Measurements from ENCODE around the gene SEC63. TPM values are rescaled to one million over a fixed set of nuclear protein-coding genes. Genes with fewer than 3 reads are reported as not detected.
A peak's percentile ranks its signal among the peaks of the same experiment; 100 is the strongest.
"Not testable (repeated sequence)": the region's sequence is repeated elsewhere in the genome, so short reads cannot be mapped to it uniquely, and the experiment has no call there.

Gene SEC63
- total RNA-seq, 2 experiments from 2014 or later = 80.3 to 86.7 TPM

- no peak overlapping the region for H3K4me3 Mint-ChIP-seq
- Histone ChIP-seq H3K27ac (ENCODE audit: low read depth in 1 of 2, low read length in 2 of 2) (no peak overlapping the region), H3K4me1 (ENCODE audit: insufficient read depth, low read length) (peaks cover 3% of the 10 kb centered on the region), H3K27me3 (ENCODE audit: control insufficient read depth in 1 of 2, insufficient read depth in 2 of 2, low read length in 2 of 2) (no peaks in the 10 kb centered on the region), H3K9me3 (ENCODE audit: control insufficient read depth in 1 of 2, insufficient read depth in 1 of 2, low read length in 2 of 2) (no peaks in the 10 kb centered on the region), H3K36me3 (ENCODE audit: insufficient read depth, low read length) (no peaks in the 10 kb centered on the region), H3K4me3 (ENCODE audit: low read length) (no peak overlapping the region)
- H3K36me3 Mint-ChIP-seq (ENCODE audit: low read depth) = no peaks in the 10 kb centered on the region
- CTCF ChIA-PET = interaction anchor here (0.6 kb wide), 1 partner anchor 27 kb away, joined by 5 read pairs; no protein-coding TSS in a partner anchor
- H3K9me3 Mint-ChIP-seq = no peaks in the 10 kb centered on the region
- POLR2A ChIA-PET = interaction anchor here (0.7 kb wide), 1 partner anchor 1292 kb away, joined by 3 read pairs; no protein-coding TSS in a partner anchor
- no peak overlapping the region for H3K27ac Mint-ChIP-seq
- DNase-seq (no peak), ATAC-seq (ENCODE audit: poor library complexity) (no peak)
- H3K27me3 Mint-ChIP-seq = peaks cover 4% of the 10 kb centered on the region
- intact Hi-C loops (cut with DNase I, micrococcal nuclease) = no loop called here
- H3K4me1 Mint-ChIP-seq (ENCODE audit: low read depth) = peaks cover 7% of the 10 kb centered on the region
- no peak for TF ChIP-seq CTCF (IDR thresholded peaks at IDR 0.05)
These were observed 95.6 kb downstream of the SEC63 start for GRCh38 chr6:107862383-107862782.

- H3K9me3 Mint-ChIP-seq; intact Hi-C loops (cut with DNase I, micrococcal nuclease); H3K9me3 ChIP-seq (ENCODE audit: control insufficient read depth in 1 of 2, insufficient read depth in 1 of 2, low read length in 2 of 2); POLR2A ChIA-PET; H3K36me3 Mint-ChIP-seq (ENCODE audit: low read depth); DNase-seq; H3K27me3 ChIP-seq (ENCODE audit: control insufficient read depth in 1 of 2, insufficient read depth in 2 of 2, low read length in 2 of 2); H3K27ac Mint-ChIP-seq; H3K27me3 Mint-ChIP-seq; H3K27ac ChIP-seq (ENCODE audit: low read depth in 1 of 2, low read length in 2 of 2); H3K4me3 ChIP-seq (ENCODE audit: low read length); ATAC-seq (ENCODE audit: poor library complexity); H3K4me3 Mint-ChIP-seq; H3K36me3 ChIP-seq (ENCODE audit: insufficient read depth, low read length); H3K4me1 ChIP-seq (ENCODE audit: insufficient read depth, low read length); H3K4me1 Mint-ChIP-seq (ENCODE audit: low read depth): not testable (repeated sequence)
- CTCF ChIA-PET = interaction anchor here (1.4 kb wide), 1 partner anchor 12 kb away, joined by 3 read pairs; no protein-coding TSS in a partner anchor
These were observed 97.0 kb downstream of the SEC63 start for GRCh38 chr6:107860963-107861362.

- H3K27ac ChIP-seq (ENCODE audit: low read depth in 1 of 2, low read length in 2 of 2); H3K9me3 Mint-ChIP-seq; ATAC-seq (ENCODE audit: poor library complexity); H3K36me3 Mint-ChIP-seq (ENCODE audit: low read depth); intact Hi-C loops (cut with DNase I, micrococcal nuclease); POLR2A ChIA-PET; H3K36me3 ChIP-seq (ENCODE audit: insufficient read depth, low read length); H3K27ac Mint-ChIP-seq; H3K27me3 ChIP-seq (ENCODE audit: control insufficient read depth in 1 of 2, insufficient read depth in 2 of 2, low read length in 2 of 2); H3K4me3 Mint-ChIP-seq; H3K4me1 Mint-ChIP-seq (ENCODE audit: low read depth); H3K4me3 ChIP-seq (ENCODE audit: low read length); H3K4me1 ChIP-seq (ENCODE audit: insufficient read depth, low read length); H3K27me3 Mint-ChIP-seq; DNase-seq; H3K9me3 ChIP-seq (ENCODE audit: control insufficient read depth in 1 of 2, insufficient read depth in 1 of 2, low read length in 2 of 2): not testable (repeated sequence)
- CTCF ChIA-PET = interaction anchor here (1.4 kb wide), 1 partner anchor 12 kb away, joined by 3 read pairs; no protein-coding TSS in a partner anchor
These were observed 97.9 kb downstream of the SEC63 start for GRCh38 chr6:107860144-107860543.

- peak in 1 of 14 experiments; percentile 11 for DNase-seq
- Histone ChIP-seq H3K4me1 (ENCODE audit: insufficient read depth, low read length) (peaks cover 7% of the 10 kb centered on the region), H3K27ac (ENCODE audit: low read depth in 1 of 2, low read length in 2 of 2) (no peak overlapping the region), H3K9me3 (ENCODE audit: control insufficient read depth in 1 of 2, insufficient read depth in 1 of 2, low read length in 2 of 2) (no peaks in the 10 kb centered on the region), H3K36me3 (ENCODE audit: insufficient read depth, low read length) (no peaks in the 10 kb centered on the region), H3K27me3 (ENCODE audit: control insufficient read depth in 1 of 2, insufficient read depth in 2 of 2, low read length in 2 of 2) (no peaks in the 10 kb centered on the region), H3K4me3 (ENCODE audit: low read length) (no peak overlapping the region)
- H3K4me1 Mint-ChIP-seq (ENCODE audit: low read depth) = peaks cover 5% of the 10 kb centered on the region
- no peak for ATAC-seq (ENCODE audit: poor library complexity)
- no peak overlapping the region for H3K27ac Mint-ChIP-seq
- intact Hi-C loops (cut with DNase I, micrococcal nuclease) = no loop called here
- no peaks in the 10 kb centered on the region for H3K27me3 Mint-ChIP-seq
- TF ChIP-seq CTCF (IDR thresholded peaks at IDR 0.05) = no peak
- no peaks in the 10 kb centered on the region for H3K36me3 Mint-ChIP-seq (ENCODE audit: low read depth)
- no peak overlapping the region for H3K4me3 Mint-ChIP-seq
- H3K9me3 Mint-ChIP-seq = no peaks in the 10 kb centered on the region
- ChIA-PET CTCF (no interaction called here), POLR2A (no interaction called here)
These were observed 104.8 kb downstream of the SEC63 start for GRCh38 chr6:107853230-107853629.

Data from CD4-positive, alpha-beta T cell (primary cell).